Neutrophil (primary cell): ENCODE measurements around the gene KLHDC7B.

Source experiments
- H3K27ac ChIP-seq: fragments of 200-600 bp; sonication (generic); 2 replicates; pipeline ENCODE4 v1.5.1; 2016; ENCODE audit warnings: mild to moderate bottlenecking, moderate library complexity
- H3K27me3 ChIP-seq: fragments of 200-600 bp; sonication (generic); 2 replicates; pipeline ENCODE4 v1.6.0; 2016; ENCODE audit warnings: mild to moderate bottlenecking
- H3K36me3 ChIP-seq: fragments of 200-600 bp; sonication (generic); 2 replicates; pipeline ENCODE4 v1.5.1; 2017
- H3K4me1 ChIP-seq, 2 experiments: fragments of 200-600 bp in 1 of 2; sonication (generic) in 1 of 2; 1 replicate in 1 of 2; 2 replicates in 1 of 2; pipeline versions ENCODE4 v1.5.1 to v1.6.1; 2013 to 2016; ENCODE audit warnings: low read depth in 1 of 2, low read length in 1 of 2, mild to moderate bottlenecking in 1 of 2, moderate library complexity in 1 of 2; ENCODE audit not compliant: control insufficient read depth in 1 of 2, insufficient read depth in 1 of 2
- H3K4me3 ChIP-seq, 2 experiments: fragments of 200-600 bp in 1 of 2; sonication (generic) in 1 of 2; 1 replicate in 1 of 2; 2 replicates in 1 of 2; pipeline ENCODE4 v1.5.1; 2013 to 2016; ENCODE audit warnings: low read depth in 1 of 2, low read length in 1 of 2, mild to moderate bottlenecking in 1 of 2, moderate library complexity in 1 of 2
- H3K9me3 ChIP-seq: fragments of 200-600 bp; sonication (generic); 2 replicates; pipeline ENCODE4 v1.5.1; 2016
- CTCF ChIP-seq: fragments of 200-600 bp; sonication (generic); IDR thresholded peaks from 2 replicates; pipeline ENCODE4 v1.5.1; 2016; ENCODE audit warnings: antibody characterized with exemption

The KLHDC7B gene

GRCh38 chr22:50508897-50509296 lies 36.8 kb upstream of the KLHDC7B start:
- H3K27ac ChIP-seq: peak overlapping the region; percentile 92
- H3K36me3 ChIP-seq: peaks cover 28% of the 10 kb centered on the region
- H3K4me3 ChIP-seq: peak overlapping the region; percentile 78 to 79
- no peak for TF ChIP-seq CTCF
- peaks cover 16 to 22% of the 10 kb centered on the region in 2 experiments for H3K4me1 ChIP-seq
- H3K9me3 ChIP-seq: no peaks in the 10 kb centered on the region
- H3K27me3 ChIP-seq: no peaks in the 10 kb centered on the region

- no peaks in the 10 kb centered on the region for H3K27me3 ChIP-seq
- H3K9me3 ChIP-seq: no peaks in the 10 kb centered on the region
- H3K27ac ChIP-seq: no peak overlapping the region
- no peak for TF ChIP-seq CTCF
- H3K4me1 ChIP-seq: peaks cover 6 to 12% of the 10 kb centered on the region in 2 experiments
- peaks cover 20% of the 10 kb centered on the region for H3K36me3 ChIP-seq
- no peak overlapping the region for H3K4me3 ChIP-seq
Observed at GRCh38 chr22:50513175-50513574, 32.5 kb upstream of the KLHDC7B start.

- no peaks in the 10 kb centered on the region for H3K9me3 ChIP-seq
- no peak overlapping the region for H3K27ac ChIP-seq
- no peaks in the 10 kb centered on the region for H3K27me3 ChIP-seq
- H3K36me3 ChIP-seq: peaks cover 38% of the 10 kb centered on the region
- no peak overlapping the region for H3K4me3 ChIP-seq
- no peak for TF ChIP-seq CTCF
- H3K4me1 ChIP-seq: no peaks in the 10 kb centered on the region
Observed at GRCh38 chr22:50516068-50516467, 29.6 kb upstream of the KLHDC7B start.

- no peak for TF ChIP-seq CTCF
- H3K36me3 ChIP-seq: peaks cover 47% of the 10 kb centered on the region
Observed at GRCh38 chr22:50516891-50517290, 28.8 kb upstream of the KLHDC7B start.

GRCh38 chr22:50517495-50518260 lies 28.0 kb upstream of the KLHDC7B start:
- TF ChIP-seq CTCF: no peak
- Histone ChIP-seq H3K27me3 (no peaks in the 10 kb centered on the region), H3K9me3 (no peaks in the 10 kb centered on the region), H3K36me3 (peaks cover 54% of the 10 kb centered on the region), H3K27ac (no peak overlapping the region), H3K4me1 (no peaks in the 10 kb centered on the region), H3K4me3 (no peak overlapping the region)

More at GRCh38 chr22:50516891-50517290, 28.8 kb upstream of the KLHDC7B start:
- Histone ChIP-seq H3K4me3 (no peak overlapping the region), H3K27me3 (no peaks in the 10 kb centered on the region), H3K27ac (no peak overlapping the region), H3K4me1 (no peaks in the 10 kb centered on the region), H3K9me3 (no peaks in the 10 kb centered on the region)
